A549 (cell line): ENCODE results near the gene MCM8.

Source experiments
- EHMT2 ChIP-seq: fragments of 200-600 bp; sonication (generic); IDR thresholded peaks from 2 replicates; pipeline ENCODE4 v1.6.1; 2016; ENCODE audit warnings: antibody characterized with exemption, low read depth, mild to moderate bottlenecking, moderate library complexity
- EP300 ChIP-seq, 2 experiments: fragments of >200 bp; sonication (Bioruptor Twin); formaldehyde crosslinking; IDR thresholded peaks; 2 replicates in 1 of 2; 3 replicates in 1 of 2; pipeline ENCODE4 v1.6.1; 2016 to 2017
- JUN ChIP-seq, 2 experiments: fragments of >200 bp; sonication (Bioruptor Twin); formaldehyde crosslinking; IDR thresholded peaks; 2 replicates in 1 of 2; 3 replicates in 1 of 2; pipeline ENCODE4 v1.6.1; 2016 to 2017
- MAFK ChIP-seq: fragments of 450-650 bp; IDR thresholded peaks from 2 replicates; pipeline ENCODE4 v1.6.1; 2014; ENCODE audit not compliant: partially characterized antibody
- NFE2L2 ChIP-seq: fragments of 150-350 bp; conservative IDR thresholded peaks from 2 replicates; pipeline ENCODE4 v1.6.1; 2014; ENCODE audit warnings: low read length
- POLR2A ChIP-seq: IDR thresholded peaks from 2 replicates; pipeline ENCODE4 v1.6.1; 2012; ENCODE audit warnings: mild to moderate bottlenecking, low read length
- RARB ChIP-seq: fragments of 250-450 bp; sonication (Bioruptor Pico); IDR thresholded peaks from 2 replicates; pipeline ENCODE4 v1.8.0; 2021; ENCODE audit warnings: mild to moderate bottlenecking, moderate library complexity
- USF2 ChIP-seq: fragments of 450-650 bp; IDR thresholded peaks from 2 replicates; pipeline ENCODE4 v1.6.1; 2014; ENCODE audit warnings: antibody characterized with exemption
- TF ChIP-seq, protein P1 (sequence below): IDR thresholded peaks from 2 replicates; pipeline ENCODE4 v1.6.1; 2012
- TF ChIP-seq, protein P2 (sequence below): fragments of >200 bp; sonication (Bioruptor Twin); formaldehyde crosslinking; IDR thresholded peaks from 3 replicates; pipeline ENCODE4 v1.5.1; 2016

DNA sequence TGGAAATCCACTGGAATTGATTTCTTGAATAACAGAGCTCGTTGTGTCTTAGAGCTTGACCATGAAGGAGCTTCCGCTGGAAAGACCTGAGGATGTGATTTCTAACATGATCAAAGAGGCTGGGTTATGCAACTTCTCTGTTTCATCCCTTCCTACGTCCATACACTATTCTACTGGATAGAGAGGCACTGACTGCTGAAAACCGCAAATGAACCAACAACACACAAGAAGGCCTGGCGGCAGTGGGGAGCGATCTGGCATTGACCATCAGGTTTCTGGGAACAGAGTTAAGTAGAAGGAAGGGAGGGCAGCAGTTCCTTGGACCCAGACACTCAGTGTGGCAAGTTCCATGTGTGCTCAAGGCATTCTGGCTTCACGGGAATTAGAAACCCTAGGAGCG is 90.1 kb downstream of the MCM8 start:
- TF ChIP-seq MAFK (no peak), NFE2L2 (no peak), EHMT2 (no peak), JUN (IDR thresholded peaks at IDR 0.05) (no peak), USF2 (no peak), POLR2A (no peak), RARB (CRISPR knock-in tag) (no peak), EP300 (IDR thresholded peaks at IDR 0.05) (no peak)
- TF ChIP-seq, protein P1, sequence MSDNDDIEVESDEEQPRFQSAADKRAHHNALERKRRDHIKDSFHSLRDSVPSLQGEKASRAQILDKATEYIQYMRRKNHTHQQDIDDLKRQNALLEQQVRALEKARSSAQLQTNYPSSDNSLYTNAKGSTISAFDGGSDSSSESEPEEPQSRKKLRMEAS, result no peak
- TF ChIP-seq, protein P2, sequence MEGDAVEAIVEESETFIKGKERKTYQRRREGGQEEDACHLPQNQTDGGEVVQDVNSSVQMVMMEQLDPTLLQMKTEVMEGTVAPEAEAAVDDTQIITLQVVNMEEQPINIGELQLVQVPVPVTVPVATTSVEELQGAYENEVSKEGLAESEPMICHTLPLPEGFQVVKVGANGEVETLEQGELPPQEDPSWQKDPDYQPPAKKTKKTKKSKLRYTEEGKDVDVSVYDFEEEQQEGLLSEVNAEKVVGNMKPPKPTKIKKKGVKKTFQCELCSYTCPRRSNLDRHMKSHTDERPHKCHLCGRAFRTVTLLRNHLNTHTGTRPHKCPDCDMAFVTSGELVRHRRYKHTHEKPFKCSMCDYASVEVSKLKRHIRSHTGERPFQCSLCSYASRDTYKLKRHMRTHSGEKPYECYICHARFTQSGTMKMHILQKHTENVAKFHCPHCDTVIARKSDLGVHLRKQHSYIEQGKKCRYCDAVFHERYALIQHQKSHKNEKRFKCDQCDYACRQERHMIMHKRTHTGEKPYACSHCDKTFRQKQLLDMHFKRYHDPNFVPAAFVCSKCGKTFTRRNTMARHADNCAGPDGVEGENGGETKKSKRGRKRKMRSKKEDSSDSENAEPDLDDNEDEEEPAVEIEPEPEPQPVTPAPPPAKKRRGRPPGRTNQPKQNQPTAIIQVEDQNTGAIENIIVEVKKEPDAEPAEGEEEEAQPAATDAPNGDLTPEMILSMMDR, result no peak
